PC-9 (cell line): Measurements from ENCODE around the gene RGL2. TPM values are rescaled to one million over a fixed set of nuclear protein-coding genes. Genes with fewer than 3 reads are reported as not detected.

Experiments
- BruUV-seq: library from RNA; stranded (reverse); fragments of 400-500 nt; replicated peaks from 2 replicates; lab custom pipeline; 2021; lab: Mats Ljungman, UMichigan
- CTCF ChIA-PET: fragments of 300-600 bp; sonication (Branson Sonifier 250); formaldehyde crosslinking; loops from one replicate; lab custom pipeline; 2022; ENCODE audit warnings: antibody characterized with exemption; lab: Charles Lee
- POLR2A ChIA-PET: fragments of 300-600 bp; sonication (Branson Sonifier 250); formaldehyde crosslinking; loops from one replicate; lab custom pipeline; 2022; ENCODE audit warnings: antibody characterized with exemption; ENCODE audit not compliant: unreplicated experiment; lab: Charles Lee
- DNase-seq, 2 experiments: peaks; one replicate each; pipeline versions ENCODE4 v3.0.0 to v3.0.0-alpha.2; 2015 to 2022; ENCODE audit warnings: mixed read lengths in 1 of 2
- H2AFZ ChIP-seq: fragments of 200-600 bp; sonication (generic); 2 replicates; pipeline ENCODE4 v1.8.1; 2017; ENCODE audit warnings: antibody characterized with exemption
- H3F3A ChIP-seq: fragments of 200-600 bp; sonication (generic); 2 replicates; pipeline ENCODE4 v1.8.1; 2017; ENCODE audit warnings: antibody characterized with exemption, mild to moderate bottlenecking, low read depth; ENCODE audit not compliant: insufficient read depth
- H3K27ac ChIP-seq: fragments of 200-600 bp; sonication (generic); 2 replicates; pipeline ENCODE4 v1.6.1; 2016; ENCODE audit warnings: mixed run types
- H3K27me3 ChIP-seq: fragments of 200-600 bp; sonication (generic); 2 replicates; pipeline ENCODE4 v1.6.1; 2016; ENCODE audit warnings: low read depth, mixed run types; ENCODE audit not compliant: insufficient read depth
- H3K36me3 ChIP-seq: fragments of 200-600 bp; sonication (generic); 2 replicates; pipeline ENCODE4 v1.6.1; 2016; ENCODE audit warnings: low read depth, mixed run types
- H3K4me1 ChIP-seq: fragments of 200-600 bp; sonication (generic); replicated peaks from 2 replicates; pipeline ENCODE4 v1.6.1; 2016; ENCODE audit warnings: mixed run types; ENCODE audit not compliant: insufficient read depth
- H3K4me2 ChIP-seq: fragments of 200-600 bp; sonication (generic); 2 replicates; pipeline ENCODE4 v1.6.1; 2017; ENCODE audit warnings: mixed run types
- H3K4me3 ChIP-seq: fragments of 200-600 bp; sonication (generic); 2 replicates; pipeline ENCODE4 v1.6.1; 2016; ENCODE audit warnings: mixed run types
- H3K79me2 ChIP-seq: fragments of 200-600 bp; sonication (generic); 2 replicates; pipeline ENCODE4 v1.6.1; 2017; ENCODE audit warnings: low read depth, mixed run types
- H3K9me2 ChIP-seq: fragments of 200-600 bp; sonication (generic); 2 replicates; pipeline ENCODE4 v1.8.1; 2017; ENCODE audit warnings: mild to moderate bottlenecking; ENCODE audit not compliant: insufficient read depth
- H3K9me3 ChIP-seq: fragments of 200-600 bp; sonication (generic); 2 replicates; pipeline ENCODE4 v1.8.1; 2016; ENCODE audit warnings: low read depth; ENCODE audit not compliant: insufficient read depth
- H4K20me1 ChIP-seq: fragments of 200-600 bp; sonication (generic); 2 replicates; pipeline ENCODE4 v1.8.1; 2017; ENCODE audit not compliant: insufficient read depth
- CTCF ChIP-seq: fragments of 200-600 bp; sonication (generic); conservative IDR thresholded peaks from 2 replicates; pipeline ENCODE4 v1.6.1; 2017; ENCODE audit warnings: mixed run types, antibody characterized with exemption, mild to moderate bottlenecking, moderate library complexity
- EZH2 ChIP-seq: fragments of 200-600 bp; sonication (generic); IDR thresholded peaks from 2 replicates; pipeline ENCODE4 v1.8.0; 2017; ENCODE audit warnings: antibody characterized with exemption, low read depth
- intact Hi-C: fragments of 100-400 bp; cut with micrococcal nuclease; formaldehyde crosslinking; loops from one replicate; pipeline ENCODE4 v1.10.0; 2022; ENCODE audit not compliant: unreplicated experiment
- total RNA-seq: library from RNA; stranded (reverse); gene quantifications from 2 replicates; pipeline ENCODE4 v1.2.3, GENCODE V29; 2021

Gene RGL2
- total RNA-seq, 1 experiment from 2014 or later, result 102 TPM

GRCh38 chr6:33313709-33314514, 15.2 kb upstream of the RGL2 start, which contains the start of gene TAPBP:
Gene TAPBP, minus strand, starts transcription at chr6:33314078. Its CDS starts 37 bp downstream, at chr6:33314041.
- Histone ChIP-seq H3K27me3 (no peaks in the 10 kb centered on the region), H3K79me2 (peaks cover 42% of the 10 kb centered on the region), H2AFZ (peak within 1 kb of the TSS; percentile 81), H3F3A (peaks cover 36% of the 10 kb centered on the region), H3K27ac (peak within 1 kb of the TSS; percentile 72), H4K20me1 (peaks cover 6% of the 10 kb centered on the region; the same call in 1 of the 2 replicates), H3K4me2 (peak within 1 kb of the TSS; percentile 89), H3K4me3 (peak within 1 kb of the TSS; percentile 81), H3K9me2 (no peaks in the 10 kb centered on the region), H3K9me3 (no peaks in the 10 kb centered on the region), H3K36me3 (no peaks in the 10 kb centered on the region), H3K4me1 (peaks cover 27% of the 10 kb centered on the region)
- POLR2A ChIA-PET, result interaction anchor here (0.6 kb wide), 1 partner anchor 931 kb away, joined by 4 read pairs; no protein-coding TSS in a partner anchor
- TF ChIP-seq CTCF (no peak), EZH2 (no peak)
- BruUV-seq, result no TSS peak
- CTCF ChIA-PET, result no interaction called here
- peak; percentile 54 to 60 for DNase-seq
- intact Hi-C loops, result loop anchor here (1.0 to 10.0 kb wide), 4 partner anchors 15 to 347 kb away; partner anchors contain the start of genes BRD2, KIFC1 and RGL2

- Histone ChIP-seq H3K9me2 (no peaks in the 10 kb centered on the region), H3K27ac (peak overlapping the region; percentile 72), H3K4me1 (peaks cover 20% of the 10 kb centered on the region), H3K4me3 (peak overlapping the region; percentile 81), H3K79me2 (peaks cover 42% of the 10 kb centered on the region), H3K36me3 (no peaks in the 10 kb centered on the region), H2AFZ (peak overlapping the region; percentile 81), H3K4me2 (peak overlapping the region; percentile 89), H3K9me3 (no peaks in the 10 kb centered on the region), H3F3A (peaks cover 29% of the 10 kb centered on the region), H4K20me1 (peaks cover 6% of the 10 kb centered on the region; the same call in 1 of the 2 replicates), H3K27me3 (no peaks in the 10 kb centered on the region)
- intact Hi-C loops, result loop anchor here (2.0 to 10.0 kb wide), 3 partner anchors 14 to 346 kb away; partner anchors contain the start of genes BRD2 and RGL2
- CTCF ChIA-PET, result interaction anchor here (0.6 to 1.5 kb wide), 2 partner anchors 14 to 575 kb away, joined by 4 to 7 read pairs; no protein-coding TSS in a partner anchor
- TSS peak; percentile 76 for BruUV-seq
- no peak for TF ChIP-seq EZH2
- TF ChIP-seq CTCF, result no peak
- POLR2A ChIA-PET, result interaction anchor here (0.6 to 1.2 kb wide), 2 partner anchors 14 to 931 kb away, joined by 4 to 6 read pairs; no protein-coding TSS in a partner anchor
- DNase-seq, result peak in 1 of 2 experiments; percentile 28
Observed at GRCh38 chr6:33313105-33313708, 14.5 kb upstream of the RGL2 start.
